GM12801 (cell line): ENCODE results near the gene ZSWIM4.

Experiments used
- CTCF ChIP-seq: IDR thresholded peaks from one replicate; pipeline ENCODE4 v1.5.1; 2011; ENCODE audit warnings: control low read depth; ENCODE audit not compliant: insufficient read length; ENCODE audit errors: extremely low read depth

The ZSWIM4 gene

GRCh38 chr19:13783565-13784500 is 11.4 kb upstream of the ZSWIM4 start:
- TF ChIP-seq CTCF = no peak

- TF ChIP-seq CTCF = no peak
Observed at GRCh38 chr19:13784731-13785452, 10.4 kb upstream of the ZSWIM4 start.

GRCh38 chr19:13788991-13789390 is 6.3 kb upstream of the ZSWIM4 start:
- TF ChIP-seq CTCF = no peak

GRCh38 chr19:13790354-13790753 is 4.9 kb upstream of the ZSWIM4 start:
- TF ChIP-seq CTCF = no peak

- no peak for TF ChIP-seq CTCF
Observed at GRCh38 chr19:13794398-13794756, 866 bp upstream of the ZSWIM4 start.

GRCh38 chr19:13795595-13796300 is 505 bp downstream of the ZSWIM4 start:
- TF ChIP-seq CTCF = no peak
